ENCODE data around the gene CYP46A1.

The CYP46A1 gene

DNA sequence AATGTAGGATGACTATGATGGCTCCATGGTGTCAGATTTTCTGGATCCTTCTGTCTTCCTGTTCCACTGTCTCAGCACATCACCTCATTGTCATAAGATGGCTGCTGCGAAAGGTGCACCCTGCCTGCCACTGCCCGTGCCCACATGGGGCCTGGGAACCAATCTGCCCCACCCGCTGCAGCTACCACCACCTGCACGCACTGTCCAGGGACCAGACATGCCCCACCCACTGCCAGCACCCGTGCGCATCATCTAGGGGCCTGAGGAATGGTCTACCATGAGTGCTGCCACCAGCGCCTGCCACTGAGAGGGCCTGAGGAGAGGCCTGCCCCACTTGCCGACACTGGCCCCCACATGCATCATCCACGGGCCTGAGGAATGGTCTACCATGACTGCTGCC lies 23.8 kb downstream of the CYP46A1 start:
- TF ChIP-seq, protein P1, sequence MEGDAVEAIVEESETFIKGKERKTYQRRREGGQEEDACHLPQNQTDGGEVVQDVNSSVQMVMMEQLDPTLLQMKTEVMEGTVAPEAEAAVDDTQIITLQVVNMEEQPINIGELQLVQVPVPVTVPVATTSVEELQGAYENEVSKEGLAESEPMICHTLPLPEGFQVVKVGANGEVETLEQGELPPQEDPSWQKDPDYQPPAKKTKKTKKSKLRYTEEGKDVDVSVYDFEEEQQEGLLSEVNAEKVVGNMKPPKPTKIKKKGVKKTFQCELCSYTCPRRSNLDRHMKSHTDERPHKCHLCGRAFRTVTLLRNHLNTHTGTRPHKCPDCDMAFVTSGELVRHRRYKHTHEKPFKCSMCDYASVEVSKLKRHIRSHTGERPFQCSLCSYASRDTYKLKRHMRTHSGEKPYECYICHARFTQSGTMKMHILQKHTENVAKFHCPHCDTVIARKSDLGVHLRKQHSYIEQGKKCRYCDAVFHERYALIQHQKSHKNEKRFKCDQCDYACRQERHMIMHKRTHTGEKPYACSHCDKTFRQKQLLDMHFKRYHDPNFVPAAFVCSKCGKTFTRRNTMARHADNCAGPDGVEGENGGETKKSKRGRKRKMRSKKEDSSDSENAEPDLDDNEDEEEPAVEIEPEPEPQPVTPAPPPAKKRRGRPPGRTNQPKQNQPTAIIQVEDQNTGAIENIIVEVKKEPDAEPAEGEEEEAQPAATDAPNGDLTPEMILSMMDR (conservative IDR thresholded peaks at IDR 0.05; ENCODE audit: control insufficient read depth, insufficient read depth, low read depth, low read length): no peak
- no peak for DNase-seq (ENCODE audit: low read depth)
- no peak overlapping the region for H3K4me3 ChIP-seq (ENCODE audit: control insufficient read depth, low read depth, low read length)

DNA sequence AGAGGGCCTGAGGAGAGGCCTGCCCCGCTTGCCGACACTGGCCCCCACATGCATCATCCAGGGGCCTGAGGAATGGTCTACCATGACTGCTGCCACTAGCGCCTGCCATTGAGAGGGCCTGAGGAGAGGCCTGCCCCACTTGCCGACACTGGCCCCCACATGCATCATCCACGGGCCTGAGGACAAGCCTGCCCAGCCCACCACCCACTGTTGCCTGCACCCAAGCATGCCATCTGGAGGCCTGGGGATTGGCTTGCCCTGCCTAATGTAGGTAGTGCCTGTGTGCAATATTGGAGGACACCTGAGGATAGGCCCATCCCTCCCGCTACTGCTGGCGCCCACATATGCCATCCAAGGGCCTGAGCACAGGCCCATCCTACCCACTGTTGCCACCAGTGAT lies 24.4 kb downstream of the CYP46A1 start:
- no peak overlapping the region for H3K4me3 ChIP-seq (ENCODE audit: control insufficient read depth, low read depth, low read length)
- TF ChIP-seq, protein P1 (conservative IDR thresholded peaks at IDR 0.05; ENCODE audit: control insufficient read depth, insufficient read depth, low read depth, low read length): no peak
- no peak for DNase-seq (ENCODE audit: low read depth)

DNA sequence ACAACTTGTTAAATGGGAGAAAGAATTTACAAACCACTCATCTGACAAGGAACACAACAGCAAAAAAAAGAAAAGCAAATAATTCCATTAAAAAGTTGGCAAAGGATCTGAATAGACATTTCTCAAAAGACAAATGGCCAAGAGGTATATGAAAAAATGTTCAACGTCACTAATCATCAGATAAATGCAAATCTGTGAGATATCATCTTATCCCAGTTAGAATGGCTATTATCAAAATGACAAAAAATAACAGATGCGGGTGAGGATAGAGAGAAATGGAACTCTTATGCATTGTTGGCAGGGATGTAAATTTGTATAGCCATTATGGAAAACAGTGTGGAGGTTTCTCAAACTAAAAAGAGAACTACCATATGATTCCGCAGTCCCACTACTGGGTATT lies 29.9 kb downstream of the CYP46A1 start:
- H3K4me3 ChIP-seq (ENCODE audit: control insufficient read depth, low read depth, low read length): no peak overlapping the region
- TF ChIP-seq, protein P1 (conservative IDR thresholded peaks at IDR 0.05; ENCODE audit: control insufficient read depth, insufficient read depth, low read depth, low read length): no peak
- DNase-seq (ENCODE audit: low read depth): no peak

DNA sequence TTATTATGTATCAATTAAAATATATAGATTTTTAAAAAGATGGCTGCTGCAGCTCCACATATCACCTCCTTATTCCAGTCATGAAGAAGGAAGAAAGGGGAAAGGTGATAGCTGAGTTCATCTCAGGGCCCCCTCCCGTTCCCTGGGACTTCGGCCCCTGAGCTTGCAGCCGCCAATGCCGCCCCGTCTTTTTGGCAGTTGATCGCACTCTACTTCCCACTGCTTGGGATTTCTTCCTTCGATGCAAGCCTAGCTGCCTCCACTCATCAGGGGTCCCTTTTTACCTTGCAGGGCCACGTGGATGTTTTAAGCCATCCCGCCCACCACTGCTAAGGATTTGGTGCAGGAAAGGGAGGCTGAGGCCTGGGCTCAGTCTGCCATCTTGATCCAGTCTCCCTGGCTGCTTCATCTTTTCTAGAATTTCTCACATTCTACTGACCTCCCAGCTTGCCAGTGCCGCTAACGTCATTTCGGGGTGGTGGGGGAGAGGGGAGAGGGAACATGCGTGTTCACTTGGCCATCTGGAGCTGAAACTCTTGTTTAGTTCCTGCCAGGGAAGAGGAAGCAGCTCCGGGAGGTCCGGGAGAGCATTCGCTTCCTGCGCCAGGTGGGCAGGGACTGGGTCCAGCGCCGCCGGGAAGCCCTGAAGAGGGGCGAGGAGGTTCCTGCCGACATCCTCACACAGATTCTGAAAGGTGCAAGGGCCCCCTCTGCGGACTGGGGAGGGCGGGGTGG lies 31.3 kb downstream of the CYP46A1 start:
- TF ChIP-seq, protein P1 (conservative IDR thresholded peaks at IDR 0.05; ENCODE audit: control insufficient read depth, insufficient read depth, low read depth, low read length): no peak
- no peak for DNase-seq (ENCODE audit: low read depth)

DNA sequence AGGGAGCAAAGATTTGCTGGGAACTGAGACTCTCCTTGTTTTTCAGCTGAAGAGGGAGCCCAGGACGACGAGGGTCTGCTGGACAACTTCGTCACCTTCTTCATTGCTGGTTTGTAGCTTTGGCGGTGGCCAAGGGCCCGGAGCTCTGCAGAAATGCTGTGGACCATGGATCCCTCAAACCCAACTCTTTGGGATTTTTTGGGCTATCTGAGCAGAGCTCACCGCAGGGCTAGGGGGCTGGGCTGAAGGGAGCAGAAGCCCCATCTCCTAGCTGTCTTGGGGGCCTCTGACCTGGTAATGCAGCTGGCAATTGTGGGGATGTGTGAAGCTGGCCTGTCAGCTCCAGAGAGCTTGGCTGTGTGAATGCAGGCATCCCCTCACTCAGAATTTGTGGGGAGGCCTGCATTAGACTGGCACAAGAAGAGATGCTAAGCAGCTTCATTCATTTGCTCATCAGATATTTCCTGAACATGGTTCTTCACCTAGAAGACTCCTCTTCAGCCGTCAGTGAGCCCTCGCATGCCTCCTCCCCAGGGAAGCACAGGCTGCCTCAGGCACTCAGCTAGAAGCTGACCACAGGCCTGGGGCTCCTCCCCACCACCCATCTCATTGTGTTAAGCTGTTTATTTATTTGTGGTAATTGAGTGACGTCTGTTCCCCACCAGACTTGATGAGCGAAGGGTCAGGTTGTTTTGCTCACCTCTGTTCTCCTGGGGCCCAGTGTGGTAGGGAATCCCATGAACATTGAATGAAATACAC lies 32.2 kb downstream of the CYP46A1 start:
- DNase-seq (ENCODE audit: low read depth): no peak
- no peak overlapping the region for H3K4me3 ChIP-seq (ENCODE audit: control insufficient read depth, low read depth, low read length)
- TF ChIP-seq, protein P1 (conservative IDR thresholded peaks at IDR 0.05; ENCODE audit: control insufficient read depth, insufficient read depth, low read depth, low read length): no peak

More for the DNA sequence above, 31.3 kb downstream of the CYP46A1 start:
- no peak overlapping the region for H3K4me3 ChIP-seq (ENCODE audit: control insufficient read depth, low read depth, low read length)

DNA sequence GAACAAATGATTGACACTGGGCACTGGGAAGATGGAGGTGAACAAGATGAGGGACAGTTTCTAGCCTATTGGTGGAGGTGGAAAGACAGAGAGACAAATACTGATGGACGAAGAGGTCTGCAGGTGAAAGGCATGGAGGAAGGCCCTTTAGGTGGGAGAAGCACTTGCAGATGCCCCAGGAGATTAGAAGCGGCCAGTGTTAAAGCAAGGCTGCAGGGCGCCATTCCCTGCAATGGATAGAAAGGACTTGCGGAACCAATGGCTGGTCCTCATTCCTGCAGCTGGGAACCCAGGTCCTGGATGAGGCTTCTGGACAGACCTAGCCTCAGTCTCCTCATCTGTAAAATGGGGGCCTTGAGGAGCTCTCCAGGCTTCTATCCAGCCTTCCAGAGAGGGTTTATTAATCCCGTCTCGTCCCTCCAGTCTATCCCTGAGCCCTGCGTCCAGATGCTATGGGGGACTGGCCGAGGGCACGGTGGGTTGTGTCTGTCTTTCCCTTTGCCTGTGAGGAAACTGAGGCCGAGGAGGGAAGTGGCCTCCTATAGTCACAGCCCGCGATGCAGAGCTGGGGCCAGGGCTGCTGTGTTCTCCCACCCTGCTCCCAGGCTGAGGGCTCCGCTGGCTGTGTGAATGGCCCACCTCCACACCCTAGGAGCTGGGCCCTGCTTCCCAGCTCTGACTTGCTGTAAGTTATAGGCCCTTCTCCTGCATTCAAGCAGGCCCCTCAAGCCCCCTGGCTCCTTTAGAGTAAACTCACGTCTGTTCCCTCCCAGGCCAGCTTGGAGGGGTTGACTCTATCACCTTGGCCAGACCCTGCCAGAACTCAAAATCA lies 33.0 kb downstream of the CYP46A1 start:
- TF ChIP-seq, protein P1 (conservative IDR thresholded peaks at IDR 0.05; ENCODE audit: control insufficient read depth, insufficient read depth, low read depth, low read length): no peak
- DNase-seq (ENCODE audit: low read depth): no peak
- H3K4me3 ChIP-seq (ENCODE audit: control insufficient read depth, low read depth, low read length): no peak overlapping the region

All from fibroblast of mammary gland (primary cell).